Ovary (tissue), 3 donors: ENCODE data around the gene RHBDL1.

Source experiments
- CTCF ChIP-seq, 3 donors: fragments of 450-650 bp in 2 of 3; fragments of 200-600 bp in 1 of 3; IDR thresholded peaks; one replicate each; pipeline versions ENCODE4 v1.5.1 to v1.8.0; 2016 to 2022; ENCODE audit warnings: antibody characterized with exemption in 3 of 3, mild to moderate bottlenecking in 1 of 3
- EP300 ChIP-seq: sonication (generic); formaldehyde crosslinking; IDR thresholded peaks from one replicate; pipeline ENCODE4 v1.6.1; 2017; ENCODE audit warnings: antibody characterized with exemption
- POLR2A ChIP-seq: fragments of 450-650 bp; IDR thresholded peaks from one replicate; pipeline ENCODE4 v1.6.1; 2017; ENCODE audit warnings: antibody characterized with exemption, mild to moderate bottlenecking, moderate library complexity
- donor health status: DM: no; HTN: no; CAD: no.

DNA sequence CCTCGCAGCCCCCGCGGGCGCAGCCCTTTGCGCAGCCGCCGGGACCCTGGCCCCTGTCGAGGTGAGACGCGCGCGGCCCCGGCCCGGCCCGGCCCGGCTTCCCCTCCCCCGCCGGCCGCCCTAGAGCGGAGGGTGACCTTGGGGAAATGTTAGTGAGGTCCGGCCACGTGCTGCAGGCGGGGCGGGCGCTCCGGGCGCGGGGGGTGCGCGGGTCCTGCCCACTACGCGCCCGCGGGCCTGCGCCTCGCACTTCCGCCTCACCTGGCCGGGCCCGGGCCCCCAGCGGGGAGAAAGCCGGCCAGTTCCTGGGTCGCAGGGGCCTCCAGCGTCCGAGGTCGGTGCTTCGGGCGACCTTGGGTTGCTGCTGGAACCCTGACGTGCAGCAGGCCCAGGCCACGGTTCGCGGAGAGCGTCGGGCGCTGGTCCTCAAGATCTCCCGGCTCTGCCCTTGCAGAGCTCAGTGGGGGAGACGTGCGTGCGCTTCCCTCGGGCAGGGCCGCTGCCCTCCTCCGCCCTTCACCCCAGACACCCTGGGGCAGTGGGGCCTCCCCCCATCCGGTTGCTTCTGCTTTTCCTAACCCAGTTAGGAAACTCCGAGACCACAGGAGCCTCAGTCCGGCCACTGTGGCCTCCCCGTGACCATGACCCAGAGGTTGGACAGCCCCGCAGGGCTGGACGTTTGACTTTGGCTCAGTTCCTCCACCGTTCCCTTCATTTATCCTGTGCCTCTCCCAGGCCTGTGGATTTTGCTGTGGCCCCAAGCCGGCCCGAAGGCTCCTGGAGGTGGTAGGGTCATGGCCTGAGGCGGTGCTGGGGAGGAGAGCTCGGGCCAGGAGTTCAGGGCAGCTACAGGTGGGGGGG lies 33.1 kb upstream of the RHBDL1 start:
- TF ChIP-seq POLR2A = no peak
- TF ChIP-seq CTCF (IDR thresholded peaks at IDR 0.05) = no peak
- TF ChIP-seq EP300 = no peak
